GM19395 (cell line): ENCODE data around the gene SPATA31C1.
"Not testable (repeated sequence)": the region's sequence is repeated elsewhere in the genome, so short reads cannot be mapped to it uniquely, and the experiment has no call there.

Experiments used
- ATAC-seq: cut with Tn5 transposase; IDR thresholded peaks from one replicate; pipeline ENCODE4 v1.9.1; 2021; ENCODE audit warnings: mild to moderate bottlenecking, moderate library complexity; ENCODE audit not compliant: unreplicated experiment

The SPATA31C1 gene

GRCh38 chr9:87934444-87934843, 16.7 kb downstream of the SPATA31C1 start:
- not testable (repeated sequence) for ATAC-seq

GRCh38 chr9:87937352-87937751, 19.6 kb downstream of the SPATA31C1 start:
- ATAC-seq = not testable (repeated sequence)

GRCh38 chr9:87937918-87938317, 20.2 kb downstream of the SPATA31C1 start:
- ATAC-seq = not testable (repeated sequence)

- not testable (repeated sequence) for ATAC-seq
Observed at GRCh38 chr9:87938336-87938735, 20.6 kb downstream of the SPATA31C1 start.

DNA sequence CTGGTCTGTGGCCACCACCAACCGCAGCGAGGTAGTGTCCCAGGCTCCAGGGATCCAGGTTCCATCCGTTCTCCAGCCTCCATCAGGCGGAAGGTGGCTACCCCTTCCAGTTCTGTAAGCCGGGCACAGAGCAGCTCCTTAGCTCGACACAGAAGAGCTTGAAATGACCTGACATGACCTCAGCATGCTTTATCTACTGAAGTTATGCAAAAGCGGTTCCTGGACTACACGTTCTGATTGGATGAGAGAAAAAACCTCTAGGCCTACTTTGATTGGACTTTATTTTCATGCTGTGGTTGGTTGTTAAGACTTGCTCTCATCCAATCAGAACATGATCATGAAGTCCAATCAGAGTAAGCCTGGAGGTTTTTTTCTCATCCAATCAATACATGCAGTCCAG, 21.3 kb downstream of the SPATA31C1 start:
- not testable (repeated sequence) for ATAC-seq

DNA sequence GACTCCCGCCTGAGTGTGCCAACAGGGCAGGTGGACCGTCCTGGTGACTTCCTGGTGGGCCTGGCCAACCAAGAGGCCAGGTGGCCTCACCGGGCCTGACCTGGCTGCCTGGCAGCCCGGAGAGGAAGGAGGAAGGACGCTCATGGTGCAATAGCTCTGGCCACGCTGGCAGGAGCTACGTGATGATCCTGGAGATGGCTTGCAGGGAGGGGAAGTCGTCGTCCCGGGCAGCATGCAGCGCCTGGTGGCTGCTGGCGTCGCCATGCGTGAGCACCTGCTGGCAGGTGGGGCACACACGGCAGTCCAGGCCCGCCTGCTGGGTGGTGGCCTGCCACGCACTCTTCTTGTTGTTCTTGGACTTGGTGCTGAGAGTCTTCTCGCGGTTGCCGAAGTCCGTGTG, 26.3 kb downstream of the SPATA31C1 start:
- ATAC-seq = no peak

GRCh38 chr9:87944682-87945081, 26.9 kb downstream of the SPATA31C1 start:
- ATAC-seq = no peak

DNA sequence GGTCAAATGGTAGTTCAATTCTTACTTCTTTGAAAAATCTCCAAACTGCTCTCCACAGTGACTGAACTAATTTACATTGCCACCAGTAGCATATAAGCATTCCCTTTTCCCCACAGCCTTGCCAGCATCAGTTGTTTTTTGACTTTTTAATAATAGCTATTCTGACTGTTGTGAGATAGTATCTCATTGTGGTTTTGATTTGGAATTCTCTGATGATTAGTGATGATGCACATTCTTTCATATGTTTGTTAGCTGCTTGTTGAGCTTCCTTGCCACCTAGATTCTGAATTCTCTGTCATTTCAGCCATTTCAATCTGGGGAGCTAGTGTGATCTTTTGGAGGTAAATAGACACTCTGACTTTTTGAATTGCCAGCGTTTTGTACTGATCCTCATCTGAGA, 32.5 kb downstream of the SPATA31C1 start:
- no peak for ATAC-seq

DNA sequence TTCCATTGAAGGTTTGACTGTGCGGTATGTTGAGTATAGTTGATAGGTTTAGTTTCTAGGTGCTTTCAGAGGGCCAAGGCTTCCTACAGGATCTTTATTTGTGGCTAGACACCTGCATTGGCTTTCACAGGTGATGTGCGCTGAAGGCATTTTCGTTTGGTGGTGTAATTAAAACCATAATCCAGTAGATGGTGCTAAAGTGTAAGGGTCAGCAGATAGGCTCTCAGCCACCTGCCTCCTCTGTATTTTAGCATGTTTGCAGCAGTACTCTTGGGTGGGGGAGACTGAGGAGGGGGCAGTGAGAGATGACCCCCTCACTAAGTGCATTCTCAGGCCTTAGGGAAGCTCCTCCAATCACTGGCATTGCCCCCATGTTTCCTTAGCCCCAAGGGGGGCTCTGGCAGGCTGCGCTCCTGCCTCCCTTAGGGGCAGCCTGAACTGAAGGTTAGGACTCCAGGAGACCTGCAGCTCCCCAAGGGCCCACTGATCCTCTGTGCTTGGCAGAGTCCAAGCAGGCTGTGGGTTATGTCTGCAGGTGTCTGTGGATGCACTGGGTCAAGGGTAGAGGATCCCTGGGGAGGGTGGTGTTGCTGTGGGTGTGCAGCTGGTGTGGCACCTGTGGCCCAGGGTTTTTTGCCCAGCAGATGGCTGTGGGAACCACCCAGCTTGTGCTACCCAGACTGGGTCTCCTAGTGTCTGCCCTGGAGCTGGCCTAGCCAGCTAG, 33.2 kb downstream of the SPATA31C1 start:
- ATAC-seq = no peak

DNA sequence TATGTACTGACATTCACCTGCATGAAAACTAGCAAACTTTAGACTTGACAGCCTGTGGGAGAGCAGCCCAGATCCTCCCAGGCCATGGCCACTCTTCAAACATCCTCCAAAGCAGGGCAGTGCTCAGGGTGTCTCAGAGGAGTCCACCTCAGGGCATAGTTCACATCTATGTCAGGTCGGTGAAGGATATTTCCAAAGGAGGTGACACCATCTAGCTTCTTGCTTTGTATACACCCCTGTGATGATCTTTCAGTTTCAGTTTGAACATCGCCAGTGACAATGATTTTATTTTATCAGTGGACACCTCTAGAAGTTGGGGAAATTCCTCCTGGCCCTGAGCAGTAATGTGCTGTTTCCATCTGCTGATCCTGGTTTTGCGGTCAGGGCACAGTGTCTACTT, 36.5 kb downstream of the SPATA31C1 start:
- no peak for ATAC-seq

DNA sequence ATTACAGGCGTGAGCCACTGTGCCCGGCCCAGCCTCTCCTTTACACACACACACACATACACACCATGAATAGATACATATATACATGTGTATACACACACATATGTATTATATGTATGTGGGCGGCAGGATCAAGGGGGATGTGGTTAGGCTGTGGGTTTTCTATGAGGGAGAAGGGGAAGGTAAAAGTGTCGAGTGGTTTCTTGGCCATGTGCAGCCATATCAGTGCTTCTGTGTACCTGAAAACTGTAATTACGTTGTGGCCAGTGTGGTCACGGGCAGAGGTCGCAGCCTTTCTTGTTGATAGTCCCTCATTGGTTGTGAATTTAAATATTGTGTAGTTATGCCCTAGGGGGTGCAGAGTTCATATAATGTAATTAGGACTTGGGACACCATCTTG, 40.1 kb downstream of the SPATA31C1 start:
- ATAC-seq = no peak

DNA sequence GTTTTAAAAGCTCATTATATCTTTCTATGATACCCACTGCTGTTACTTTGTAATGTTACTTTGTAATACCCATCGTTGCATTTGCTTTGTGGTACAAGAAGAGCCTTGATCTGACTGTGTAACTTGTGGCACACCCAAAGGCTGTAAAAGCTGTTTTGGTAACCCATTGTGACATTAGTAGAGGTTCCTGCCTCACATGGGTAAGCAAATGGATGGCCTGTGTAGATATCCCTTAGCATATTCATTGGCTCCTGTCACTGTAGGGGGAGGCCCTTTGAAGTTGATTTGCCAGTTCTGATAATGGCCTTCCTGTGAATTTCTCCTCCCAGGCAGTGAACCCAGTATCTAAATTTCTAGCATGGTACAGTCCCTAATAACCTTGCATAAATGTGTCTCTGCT, 40.8 kb downstream of the SPATA31C1 start:
- ATAC-seq = no peak

DNA sequence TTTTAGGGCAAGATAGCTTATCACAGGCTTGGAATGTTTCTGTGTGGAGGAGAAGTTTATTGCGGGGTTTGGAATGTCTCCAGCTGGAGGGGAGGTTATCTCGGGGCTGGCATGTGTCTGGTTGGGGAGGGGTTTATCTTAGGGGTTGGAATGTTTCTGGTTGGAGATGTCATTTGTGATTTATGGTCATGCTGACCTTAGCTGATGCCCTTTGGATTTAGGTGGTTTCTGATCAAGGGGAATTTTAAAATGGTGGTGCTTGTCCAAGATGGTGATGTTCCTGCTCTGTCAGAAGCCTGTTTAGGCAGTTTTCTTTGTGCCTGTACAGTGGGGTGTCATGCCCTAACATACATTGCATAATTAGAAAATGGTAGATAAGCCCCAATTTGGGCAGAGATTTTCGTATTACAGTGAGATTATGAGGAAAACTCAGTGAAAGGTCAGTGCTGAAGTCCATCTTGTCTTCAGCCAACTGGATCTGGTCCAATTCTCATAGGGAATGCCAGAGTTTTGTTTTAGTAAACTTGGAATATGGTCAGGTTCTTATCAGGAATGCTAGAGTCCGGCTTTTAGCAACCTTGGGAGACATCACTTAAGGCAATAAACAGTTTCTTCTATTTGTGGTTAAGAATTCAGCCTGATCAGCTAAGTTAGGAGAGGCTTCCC, 42.3 kb downstream of the SPATA31C1 start:
- ATAC-seq = no peak

- no peak for ATAC-seq
Observed at GRCh38 chr9:87963770-87964169, 46.0 kb downstream of the SPATA31C1 start.

GRCh38 chr9:87964826-87965225, 47.1 kb downstream of the SPATA31C1 start:
- no peak for ATAC-seq

GRCh38 chr9:87968155-87968554, 50.4 kb downstream of the SPATA31C1 start:
- no peak for ATAC-seq

GRCh38 chr9:87970602-87971001, 52.8 kb downstream of the SPATA31C1 start:
- no peak for ATAC-seq

- ATAC-seq = no peak
Observed at GRCh38 chr9:87973122-87973521, 55.4 kb downstream of the SPATA31C1 start.
